Measurements from ENCODE around the gene HBE1. TPM values are rescaled to one million over a fixed set of nuclear protein-coding genes. Genes with fewer than 3 reads are reported as not detected.

The HBE1 gene
- total and polyA plus RNA-seq, 9 of the 15 experiments (the other 6 are each of a cell fraction or from before 2014, with no cell fraction given), result 612 to 10,250 (median 2,181) TPM

- no peak for TF ChIP-seq YY1 (IDR thresholded peaks at IDR 0.05; ENCODE audit: borderline replicate concordance in 1 of 3, control insufficient read depth in 1 of 3, extremely low read depth in 1 of 3, insufficient read depth in 3 of 3, insufficient read length in 1 of 3, insufficient replicate concordance in 2 of 3, low read depth in 1 of 3, low read length in 2 of 3)
- no peak for TF ChIP-seq ZNF23 (CRISPR knock-in tag; IDR thresholded peaks at IDR 0.05)
- TF ChIP-seq KDM1A (IDR thresholded peaks at IDR 0.05), result peak; percentile 88 to 91
- no peak for TF ChIP-seq PML (IDR thresholded peaks at IDR 0.05; ENCODE audit: low read length)
- no peak for TF ChIP-seq TAF7 (tag; IDR thresholded peaks at IDR 0.05)
- no peak for TF ChIP-seq TAF1 (IDR thresholded peaks at IDR 0.05; ENCODE audit: control insufficient read depth, extremely low read depth, insufficient read depth, low read length, severe bottlenecking)
- no peak for TF ChIP-seq SMAD1 (IDR thresholded peaks at IDR 0.05; ENCODE audit: low read depth, low read length, partially characterized antibody)
- peak; percentile 67; the same call in 1 of the 2 replicates for TF ChIP-seq THRAP3 (IDR thresholded peaks at IDR 0.05; ENCODE audit: borderline replicate concordance)
- TF ChIP-seq BRD4 (IDR thresholded peaks at IDR 0.05), result no peak
- no peak for TF ChIP-seq PHF20 (IDR thresholded peaks at IDR 0.05; ENCODE audit: partially characterized antibody)
- TF ChIP-seq CSDE1 (IDR thresholded peaks at IDR 0.05), result no peak
- TF ChIP-seq CBFA2T2 (conservative IDR thresholded peaks at IDR 0.05), result peak; percentile 40
- no peak for TF ChIP-seq PHTF2 (CRISPR knock-in tag; IDR thresholded peaks at IDR 0.05)
- TF ChIP-seq ZNF274 (IDR thresholded peaks at IDR 0.05; ENCODE audit: borderline replicate concordance, low read depth, low read length), result no peak
- TF ChIP-seq CC2D1A (IDR thresholded peaks at IDR 0.05), result no peak
- no peak for TF ChIP-seq ZNF354B (CRISPR knock-in tag; IDR thresholded peaks at IDR 0.05)
- TF ChIP-seq ZNF512 (tag; IDR thresholded peaks at IDR 0.05), result no peak
- TF ChIP-seq ZNF444 (CRISPR knock-in tag; IDR thresholded peaks at IDR 0.05), result no peak
- no peak for TF ChIP-seq SNRNP70 (optimal IDR thresholded peaks at IDR 0.05; ENCODE audit: low read depth, low read length)
- no peak for TF ChIP-seq ZNF407 (IDR thresholded peaks at IDR 0.05; ENCODE audit: low read depth)
- no peak for TF ChIP-seq FOXK2 (conservative IDR thresholded peaks at IDR 0.05 in 1 of 2, IDR thresholded peaks at IDR 0.05 in 1 of 2; ENCODE audit: low read depth in 2 of 2)
Measured at GRCh38 chr11:5267033-5267563, 2.6 kb downstream of the HBE1 start (continued).

All from K562 (cell line).